HG02970 (cell line): Measurements from ENCODE around the gene ARSH.
"Not testable (repeated sequence)": the region's sequence is repeated elsewhere in the genome, so short reads cannot be mapped to it uniquely, and the experiment has no call there.

ENCODE experiments used
- ATAC-seq: cut with Tn5 transposase; IDR thresholded peaks from one replicate; pipeline ENCODE4 v1.9.1; 2021; ENCODE audit warnings: mild to moderate bottlenecking, moderate library complexity, moderate number of reproducible peaks; ENCODE audit not compliant: unreplicated experiment, low FRiP score

Gene ARSH, protein sequence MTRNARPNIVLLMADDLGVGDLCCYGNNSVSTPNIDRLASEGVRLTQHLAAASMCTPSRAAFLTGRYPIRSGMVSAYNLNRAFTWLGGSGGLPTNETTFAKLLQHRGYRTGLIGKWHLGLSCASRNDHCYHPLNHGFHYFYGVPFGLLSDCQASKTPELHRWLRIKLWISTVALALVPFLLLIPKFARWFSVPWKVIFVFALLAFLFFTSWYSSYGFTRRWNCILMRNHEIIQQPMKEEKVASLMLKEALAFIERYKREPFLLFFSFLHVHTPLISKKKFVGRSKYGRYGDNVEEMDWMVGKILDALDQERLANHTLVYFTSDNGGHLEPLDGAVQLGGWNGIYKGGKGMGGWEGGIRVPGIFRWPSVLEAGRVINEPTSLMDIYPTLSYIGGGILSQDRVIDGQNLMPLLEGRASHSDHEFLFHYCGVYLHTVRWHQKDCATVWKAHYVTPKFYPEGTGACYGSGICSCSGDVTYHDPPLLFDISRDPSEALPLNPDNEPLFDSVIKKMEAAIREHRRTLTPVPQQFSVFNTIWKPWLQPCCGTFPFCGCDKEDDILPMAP

DNA sequence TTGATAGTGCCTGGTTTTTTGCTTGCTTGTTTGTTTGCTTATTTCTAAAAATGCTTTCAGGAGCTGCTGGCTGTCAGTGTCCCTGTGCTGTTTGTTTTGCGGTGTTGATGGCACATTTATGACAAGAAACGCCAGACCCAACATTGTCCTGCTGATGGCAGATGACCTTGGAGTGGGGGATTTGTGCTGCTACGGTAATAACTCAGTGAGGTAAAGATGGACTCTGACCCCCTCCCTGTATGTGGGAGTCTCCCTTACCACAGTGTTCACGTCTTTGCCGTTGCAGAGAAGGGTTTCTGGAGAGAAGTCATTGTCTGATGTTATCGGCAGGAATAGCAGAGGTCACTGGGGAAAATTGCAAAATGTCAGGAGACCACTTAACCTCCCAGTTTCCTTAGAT is at the start of gene ARSH:
Gene ARSH (plus strand): TSS at position 52 of the 400 bp plus-strand sequence. CDS start 67 bp downstream, at position 119.
- ATAC-seq: no peak

DNA sequence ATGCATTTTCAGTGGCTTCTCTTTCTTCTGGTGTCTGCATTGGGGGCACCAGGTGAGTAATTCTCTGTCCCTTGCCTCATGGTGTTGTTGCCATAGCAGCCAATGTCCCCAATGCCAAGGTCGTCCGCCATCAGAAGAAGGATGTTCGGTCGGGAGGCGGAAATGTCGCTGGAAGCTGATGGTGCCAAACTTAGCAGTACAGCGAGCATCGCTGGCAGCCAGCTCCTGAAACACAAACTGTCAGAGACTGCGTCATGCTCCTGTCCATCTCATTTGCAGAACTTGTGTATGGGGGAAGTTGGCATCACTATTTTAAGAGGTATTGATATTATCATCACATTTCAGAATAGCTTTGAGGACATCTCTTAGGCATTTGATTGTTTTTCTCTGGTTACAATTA is 48.1 kb upstream of the ARSH start:
- no peak for ATAC-seq

DNA sequence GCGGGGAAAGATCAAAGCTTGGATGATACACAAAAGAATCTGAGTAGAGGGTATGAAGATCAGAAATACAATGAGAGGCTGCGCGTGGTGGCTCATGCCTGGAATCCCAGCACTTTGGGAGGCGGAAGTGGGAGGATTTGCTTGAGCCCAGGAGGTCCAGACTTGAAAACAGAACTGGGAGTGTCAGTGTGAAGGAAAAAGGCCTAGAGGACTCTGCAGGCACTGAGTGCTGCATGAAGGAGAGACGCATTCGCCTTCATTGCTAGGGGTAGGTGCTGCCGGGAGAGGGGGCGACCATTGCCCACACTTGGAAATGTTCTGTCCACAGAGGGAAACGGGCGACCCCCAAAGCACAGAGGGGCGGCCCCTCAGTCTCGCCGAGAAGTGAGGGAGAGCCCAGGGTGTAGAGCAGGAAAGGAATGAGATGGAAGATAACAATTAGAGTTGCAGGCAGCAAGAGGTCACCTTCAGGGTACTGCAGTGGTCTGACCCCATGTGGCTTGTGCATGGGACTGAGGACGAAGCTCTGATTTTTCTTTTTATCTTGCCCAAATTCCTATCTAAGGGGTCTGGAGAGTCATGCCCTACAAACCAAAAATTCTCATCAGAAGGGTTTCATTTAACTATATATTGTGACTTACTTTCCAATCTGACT is 45.4 kb upstream of the ARSH start:
- no peak for ATAC-seq

DNA sequence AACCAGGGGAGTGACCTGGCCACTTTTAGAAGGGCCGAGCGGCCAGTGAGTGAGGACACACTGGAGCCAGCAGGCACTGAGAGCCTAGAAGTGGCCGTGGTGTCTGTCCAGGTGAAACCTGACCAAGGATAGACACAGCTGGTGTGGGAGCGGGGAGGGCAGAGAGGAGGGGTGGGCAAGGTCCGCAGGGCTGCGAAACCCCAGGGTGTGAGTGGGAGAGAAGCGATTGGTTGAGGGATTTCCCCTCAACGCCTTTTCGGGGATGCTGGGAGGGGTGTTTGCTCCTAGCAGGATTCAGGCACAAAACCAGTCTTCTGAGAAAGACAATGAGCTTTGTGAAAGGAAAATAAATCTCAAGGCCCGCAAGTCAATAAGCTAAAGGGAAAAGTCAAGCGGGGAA is 44.0 kb upstream of the ARSH start:
- ATAC-seq: no peak

DNA sequence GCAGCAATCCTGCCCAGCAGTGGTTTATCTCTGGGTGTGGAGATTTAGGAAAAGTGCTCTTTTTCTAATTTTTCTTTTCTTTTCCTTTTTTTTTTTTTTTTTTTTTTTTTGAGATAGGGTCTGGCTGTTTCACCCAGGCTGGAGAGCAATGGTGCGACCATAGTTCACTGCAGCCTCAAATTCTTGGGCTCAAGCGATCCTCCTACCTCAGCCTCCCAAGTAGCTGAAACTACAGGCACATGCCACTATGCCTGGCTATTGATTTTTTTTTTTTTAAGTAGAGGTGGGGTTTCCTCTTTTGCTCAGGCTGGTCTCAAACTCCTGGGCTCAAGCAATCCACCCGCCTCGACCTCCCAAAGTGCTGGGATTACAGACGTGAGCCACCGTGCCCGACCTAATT is 42.9 kb upstream of the ARSH start:
- ATAC-seq: not testable (repeated sequence)

DNA sequence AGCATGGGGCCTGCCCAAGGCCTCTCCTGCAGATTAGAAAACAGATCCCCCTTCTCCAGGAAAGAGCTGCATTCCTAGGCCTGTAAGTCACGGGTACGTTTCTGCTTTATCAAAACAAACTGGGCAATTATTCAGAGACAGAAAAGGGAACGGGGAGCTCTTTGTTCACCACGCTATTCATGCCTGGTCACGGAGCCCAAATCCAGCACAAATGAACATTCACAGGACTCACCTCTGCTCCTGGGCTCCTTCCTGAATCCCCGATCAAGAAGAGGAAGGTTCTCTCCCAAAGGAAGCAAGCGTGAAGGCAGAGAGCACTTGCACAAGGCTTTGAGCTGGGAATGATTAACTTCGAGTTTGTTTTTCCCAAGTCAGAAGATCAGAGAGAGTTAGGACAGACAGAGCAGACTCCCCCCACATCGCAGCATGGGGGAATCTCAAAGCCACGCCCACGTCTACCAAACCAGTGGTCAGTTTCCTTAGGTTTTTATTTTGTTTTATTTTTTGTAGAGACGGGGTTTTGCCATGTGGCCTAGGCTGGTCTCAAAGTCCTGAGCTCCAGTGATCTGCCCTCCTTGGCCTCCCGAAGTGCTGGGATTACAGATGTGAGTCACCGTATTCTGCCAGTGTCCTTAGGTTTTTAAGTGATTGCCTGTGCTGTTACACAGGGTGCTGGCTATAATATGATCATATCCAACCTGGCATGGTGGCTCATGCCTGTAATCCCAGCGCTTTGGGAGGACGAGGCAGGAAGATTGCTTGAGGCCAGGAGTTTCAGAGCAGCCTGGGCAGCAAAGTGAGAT is 42.2 kb upstream of the ARSH start:
- not testable (repeated sequence) for ATAC-seq

DNA sequence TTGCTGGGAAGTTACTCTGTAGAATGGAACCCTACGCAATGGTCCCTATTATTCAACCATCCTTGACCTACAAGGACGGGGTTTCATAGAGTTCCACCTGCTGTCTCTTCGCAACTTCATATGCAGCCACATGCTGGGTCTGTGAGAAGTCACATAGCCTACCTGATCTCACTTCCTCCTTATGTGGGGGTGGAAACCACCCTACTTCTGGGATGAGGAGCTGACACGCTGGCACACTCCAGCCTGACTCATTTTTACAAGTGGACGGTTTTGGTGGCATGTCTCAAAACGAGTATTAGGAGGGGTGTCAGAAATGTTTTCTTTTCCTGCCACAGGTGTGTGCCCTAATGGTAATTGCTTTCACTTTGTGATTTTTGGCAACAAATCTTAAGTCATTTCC is 40.4 kb upstream of the ARSH start:
- ATAC-seq: no peak

DNA sequence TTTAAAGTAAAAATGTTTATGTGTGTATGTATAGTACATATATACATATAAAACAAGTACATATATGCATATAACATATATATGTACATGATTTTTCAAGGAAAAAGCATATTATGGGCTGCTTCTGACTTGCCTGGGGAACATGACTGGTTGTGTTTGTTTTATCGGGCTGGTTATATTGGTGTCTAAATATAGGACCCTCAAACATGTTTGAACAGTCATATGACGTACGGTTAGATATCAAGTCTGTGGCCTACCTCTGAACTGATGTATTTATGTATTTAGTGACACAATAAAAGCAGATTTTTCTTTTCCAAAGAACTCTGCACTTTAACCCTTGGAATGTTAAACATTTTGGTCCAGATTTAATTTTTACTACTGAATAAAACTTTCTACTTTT is 39.3 kb upstream of the ARSH start:
- ATAC-seq: no peak

DNA sequence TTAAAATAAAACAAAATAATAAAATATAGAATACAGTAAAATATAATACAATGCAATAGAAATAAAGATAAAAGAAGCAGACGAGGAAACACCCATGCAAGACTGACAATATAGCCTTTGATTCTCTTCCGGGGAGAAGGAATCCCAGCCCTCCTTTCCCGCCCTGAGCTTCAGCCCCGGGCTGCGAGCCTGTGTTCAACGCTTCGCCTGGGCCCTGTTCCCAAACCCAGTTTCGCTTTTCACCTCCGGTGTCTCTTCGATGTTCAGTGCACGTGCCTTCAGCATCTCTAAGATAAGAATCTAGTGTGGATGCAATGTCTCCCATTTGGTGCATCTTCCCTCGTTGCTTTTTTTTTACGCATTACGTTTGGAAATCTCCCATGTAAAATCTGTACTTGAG is 38.8 kb upstream of the ARSH start:
- no peak for ATAC-seq

DNA sequence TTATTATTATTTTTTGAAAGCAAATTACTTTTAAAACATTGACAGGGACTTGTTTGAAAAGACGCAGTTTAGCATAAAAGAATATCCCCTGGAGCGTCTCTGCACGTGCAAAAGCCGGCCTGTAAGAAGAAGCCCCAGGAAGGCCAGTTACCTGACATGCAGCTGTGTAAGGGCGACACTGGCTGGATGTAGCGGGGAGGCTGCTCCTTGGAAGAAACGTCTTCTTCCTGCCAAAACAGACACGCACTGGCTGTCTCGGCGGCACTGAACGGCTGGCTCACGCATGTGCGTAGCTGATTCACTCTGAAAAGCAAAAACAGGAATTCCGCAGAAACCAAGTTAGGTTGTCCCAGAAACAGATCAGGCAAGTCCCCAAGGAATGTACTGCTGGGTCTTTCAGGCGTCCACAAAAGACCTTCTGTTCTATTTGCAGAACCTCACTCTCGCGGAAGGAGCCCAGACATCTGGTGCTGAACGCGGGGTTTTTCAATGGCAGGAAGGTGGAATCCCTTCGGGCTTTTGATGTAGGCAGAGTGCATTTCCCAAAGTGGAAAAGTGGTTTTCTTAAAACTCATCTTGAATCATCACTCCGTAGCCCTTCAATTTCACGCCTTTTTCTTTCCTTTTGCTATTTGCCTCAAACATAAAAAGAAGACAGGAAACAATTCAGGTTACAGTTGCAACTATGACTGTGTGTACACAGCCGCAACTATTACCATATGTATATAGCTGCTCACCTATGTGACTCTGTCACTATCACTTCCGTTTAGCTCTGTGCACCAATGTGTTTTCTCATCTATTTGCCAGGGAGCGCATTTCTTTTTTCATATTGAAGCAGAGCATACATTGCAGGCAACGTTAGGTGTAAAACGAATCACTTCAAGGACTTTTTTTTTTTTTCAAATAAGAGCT is 38.1 kb upstream of the ARSH start:
- no peak for ATAC-seq

DNA sequence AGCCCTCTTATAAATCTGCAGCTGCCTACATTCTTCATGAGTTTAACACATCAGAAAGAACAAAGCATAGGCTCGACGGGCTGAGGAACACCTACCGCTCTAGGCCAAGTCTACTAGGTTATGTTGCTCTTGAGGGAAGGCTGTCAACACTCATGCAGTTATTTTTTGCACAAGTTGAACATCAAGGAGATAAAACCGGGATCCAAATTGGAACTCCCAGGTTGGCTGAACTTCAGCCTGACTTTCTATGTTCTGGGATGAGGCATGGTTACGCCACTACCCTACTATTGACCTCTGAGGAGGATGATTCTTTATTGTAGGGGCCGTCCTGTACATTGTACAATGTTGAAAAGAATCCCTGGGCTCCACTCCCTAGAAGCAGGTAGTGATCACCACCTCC is 37.3 kb upstream of the ARSH start:
- no peak for ATAC-seq

DNA sequence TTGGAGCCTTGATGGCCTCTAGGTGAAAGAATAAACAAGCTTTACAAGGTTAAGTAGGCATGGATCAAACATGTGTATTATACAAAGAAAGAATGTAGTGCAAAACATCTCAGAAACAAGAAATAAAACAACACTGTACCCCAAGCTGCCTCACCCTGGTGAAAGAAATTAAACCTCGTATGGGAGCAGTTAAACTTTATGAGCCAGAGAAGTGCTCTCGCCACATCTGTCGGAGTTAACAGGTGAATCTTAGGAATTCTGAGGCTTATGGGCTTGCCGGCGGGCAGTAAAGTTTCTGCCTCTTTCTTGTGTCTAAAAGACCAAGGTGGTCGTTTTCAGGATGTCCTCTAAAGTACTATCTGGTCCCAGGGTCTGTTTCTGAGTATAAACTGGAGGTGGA is 34.0 kb upstream of the ARSH start:
- ATAC-seq: no peak

DNA sequence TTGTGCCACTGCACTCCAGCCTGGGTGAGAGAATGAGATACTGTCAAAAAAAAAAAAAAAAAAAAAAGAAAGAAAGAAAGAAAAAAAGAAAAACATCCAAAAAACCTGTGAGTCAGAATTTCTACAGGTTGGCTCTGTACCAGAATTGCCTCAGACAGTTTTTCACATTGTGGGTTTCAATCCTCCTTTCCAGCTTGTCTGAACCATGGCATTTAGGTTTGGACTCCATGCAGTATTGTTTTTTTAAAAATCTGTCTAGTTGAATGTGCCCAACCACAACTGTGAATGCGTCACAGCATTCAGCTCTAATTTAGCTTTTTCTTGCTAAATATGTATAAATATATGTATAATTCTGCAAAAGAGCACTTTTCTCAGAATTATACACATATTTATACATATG is 31.4 kb upstream of the ARSH start:
- no peak for ATAC-seq

DNA sequence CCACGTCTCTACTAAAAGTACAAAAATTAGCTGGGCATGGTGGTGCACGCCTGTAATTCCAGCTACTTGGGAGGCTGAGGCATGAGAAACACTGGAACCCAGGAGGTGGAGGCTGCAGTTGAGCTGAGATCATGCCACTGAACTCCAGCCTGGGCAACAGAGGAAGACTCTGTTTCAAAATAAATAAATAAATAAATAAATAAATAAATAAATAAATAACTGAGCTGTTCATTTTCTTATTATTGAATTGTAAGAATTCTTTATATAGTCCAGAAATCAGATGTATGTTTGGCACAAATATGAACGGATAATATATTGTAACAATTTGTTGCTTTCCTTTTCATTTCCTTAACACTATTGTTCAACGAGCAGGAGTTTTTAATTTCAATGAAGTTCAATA is 27.7 kb upstream of the ARSH start:
- not testable (repeated sequence) for ATAC-seq

DNA sequence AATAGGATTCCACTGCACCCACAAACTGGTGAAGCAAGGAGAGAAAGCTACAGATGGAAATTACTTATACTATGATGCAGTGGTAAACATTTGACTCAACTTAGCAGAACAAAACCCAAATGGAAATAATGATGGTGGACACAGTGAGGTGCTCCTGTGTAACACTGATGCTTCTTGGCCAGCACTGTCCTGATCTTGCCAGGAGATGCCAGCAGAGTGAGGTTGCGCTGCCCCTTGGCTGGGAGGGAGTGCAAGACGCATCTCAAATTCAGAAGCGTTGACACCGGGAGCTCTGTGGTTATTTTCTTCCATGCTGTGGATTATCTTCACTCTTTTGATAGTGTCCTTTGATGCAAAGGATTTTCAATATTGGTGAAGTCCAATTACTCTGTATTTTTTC is 22.0 kb upstream of the ARSH start:
- no peak for ATAC-seq

DNA sequence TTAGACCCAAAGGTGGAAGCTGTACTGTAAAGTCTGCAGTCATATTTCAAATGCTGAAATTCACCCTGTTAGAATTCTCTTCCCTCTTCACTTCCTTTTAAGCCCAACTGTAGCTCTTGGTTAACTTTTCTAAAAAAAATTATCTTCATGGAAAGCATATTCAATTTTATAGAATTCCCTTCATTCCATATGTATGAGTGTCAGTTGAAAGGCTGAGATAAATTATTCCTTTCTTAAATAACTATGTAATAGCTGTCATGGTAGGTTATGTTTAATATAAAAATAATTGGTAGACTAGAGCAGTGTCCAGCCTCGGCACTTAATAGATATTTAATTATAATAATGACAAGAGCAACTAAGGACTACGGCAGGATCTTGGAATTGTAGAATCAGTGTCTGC is 16.8 kb upstream of the ARSH start:
- no peak for ATAC-seq

DNA sequence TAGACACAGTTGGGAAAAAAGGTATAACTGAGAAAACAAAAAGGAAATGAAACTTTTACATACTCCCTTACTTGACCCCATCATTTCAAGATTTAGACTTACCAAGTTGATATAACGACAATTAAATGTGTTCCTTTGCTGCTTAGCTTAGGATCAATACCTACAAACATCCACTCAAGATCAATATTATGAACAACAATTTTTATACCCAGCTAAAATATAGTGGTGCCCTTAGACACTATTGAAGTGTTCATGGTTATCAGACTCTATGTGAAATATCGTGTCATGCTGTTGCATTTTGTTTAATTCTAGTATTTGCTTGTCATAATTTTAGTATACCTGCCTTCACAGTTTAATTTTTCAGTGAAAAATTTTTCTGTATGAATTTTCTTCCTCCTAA is 4.2 kb downstream of the ARSH start:
- no peak for ATAC-seq

DNA sequence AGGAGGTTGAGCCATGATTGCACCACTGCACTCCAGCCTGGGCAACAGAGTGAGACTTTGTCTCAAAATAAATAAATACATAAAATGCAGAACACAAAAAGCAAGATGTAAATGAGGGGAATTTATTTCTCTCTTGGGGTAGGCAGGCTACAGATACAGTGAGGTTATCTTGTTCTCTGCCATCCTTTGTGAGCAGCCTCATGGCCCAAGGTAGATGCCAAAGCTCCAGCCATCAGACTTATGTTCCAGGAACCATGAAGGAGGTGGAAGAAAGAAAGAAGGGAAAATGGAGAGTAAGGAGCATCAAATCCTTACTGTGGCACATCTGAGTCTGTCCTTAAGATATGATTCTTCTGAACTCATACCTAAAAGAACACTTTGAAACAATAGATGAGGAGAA is 11.1 kb downstream of the ARSH start:
- ATAC-seq: no peak

DNA sequence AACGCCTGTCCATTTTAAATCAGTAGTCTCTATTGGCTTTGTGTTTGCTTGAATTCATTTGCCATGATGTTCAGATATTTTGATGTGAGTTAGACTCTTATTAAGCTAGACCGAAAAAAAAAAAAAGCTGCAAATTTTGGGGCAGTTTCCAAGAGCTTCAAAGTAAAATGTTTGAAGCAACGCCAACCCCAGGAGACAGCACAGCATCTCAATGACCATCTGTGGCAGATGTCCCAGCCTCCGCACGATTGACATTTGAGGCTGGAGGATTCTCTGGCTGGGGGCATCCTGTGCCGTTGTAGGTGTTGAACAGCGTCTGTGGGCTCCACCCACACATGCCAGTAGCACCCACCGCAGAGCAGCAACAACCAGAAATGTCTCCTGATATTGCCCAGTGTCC is 17.8 kb downstream of the ARSH start:
- no peak for ATAC-seq
